HG03159 (cell line): ENCODE results near the gene STX16.

ENCODE experiments used
- ATAC-seq: cut with Tn5 transposase; IDR thresholded peaks from one replicate; pipeline ENCODE4 v1.9.1; 2021; ENCODE audit warnings: mild to moderate bottlenecking, moderate library complexity; ENCODE audit not compliant: unreplicated experiment

The STX16 gene

GRCh38 chr20:58673119-58673518 is 22.0 kb downstream of the STX16 start:
- ATAC-seq = no peak

GRCh38 chr20:58675146-58675584 is 24.1 kb downstream of the STX16 start:
- no peak for ATAC-seq

GRCh38 chr20:58675641-58676040 is 24.6 kb downstream of the STX16 start:
- no peak for ATAC-seq

GRCh38 chr20:58676161-58676560 is 25.1 kb downstream of the STX16 start:
- no peak for ATAC-seq

- no peak for ATAC-seq
Measured at GRCh38 chr20:58677079-58677604, 26.1 kb downstream of the STX16 start.

GRCh38 chr20:58677808-58678207 is 26.7 kb downstream of the STX16 start:
- ATAC-seq = no peak

- ATAC-seq = no peak
Measured at GRCh38 chr20:58678806-58679205, 27.7 kb downstream of the STX16 start.

- no peak for ATAC-seq
Measured at GRCh38 chr20:58682656-58683531, 31.8 kb downstream of the STX16 start.

- ATAC-seq = no peak
Measured at GRCh38 chr20:58684291-58684690, 33.2 kb downstream of the STX16 start.

GRCh38 chr20:58685988-58686387 is 34.9 kb downstream of the STX16 start:
- no peak for ATAC-seq

- ATAC-seq = no peak
Measured at GRCh38 chr20:58688414-58688813, 37.3 kb downstream of the STX16 start.

GRCh38 chr20:58688840-58689239 is 37.8 kb downstream of the STX16 start:
- ATAC-seq = no peak

GRCh38 chr20:58690396-58691135 is 39.5 kb downstream of the STX16 start:
- no peak for ATAC-seq

- peak; percentile 9 for ATAC-seq
Measured at GRCh38 chr20:58691773-58692578, 40.9 kb downstream of the STX16 start.

- ATAC-seq = peak; percentile 86
Measured at GRCh38 chr20:58692579-58693225, 41.6 kb downstream of the STX16 start, which contains the start of gene NPEPL1. Gene NPEPL1, plus strand, starts transcription at chr20:58692800. Its CDS starts 101 bp downstream, at chr20:58692901.

- ATAC-seq = peak; percentile 1
Measured at GRCh38 chr20:58693226-58694006, 42.3 kb downstream of the STX16 start.

- ATAC-seq = no peak
Measured at GRCh38 chr20:58694241-58695083, 43.4 kb downstream of the STX16 start.

GRCh38 chr20:58695084-58695722 is 44.1 kb downstream of the STX16 start:
- ATAC-seq = no peak
